Thyroid gland (tissue), 4 donors: ENCODE measurements around the gene PLCB1. TPM values are rescaled to one million over a fixed set of nuclear protein-coding genes. Genes with fewer than 3 reads are reported as not detected.
A peak's percentile ranks its signal among the peaks of the same experiment; 100 is the strongest.

Experiments
- DNase-seq, 2 donors: peaks; one replicate each; pipeline ENCODE4 v3.0.0-alpha.2; 2019
- H3K27ac ChIP-seq, 3 donors: fragments of 200-600 bp; sonication (generic); 1 replicate in 2 of 3; 2 replicates in 1 of 3; pipeline ENCODE4 v1.5.1; 2016 to 2019; ENCODE audit warnings: mild to moderate bottlenecking in 1 of 3, moderate library complexity in 1 of 3
- H3K27me3 ChIP-seq: fragments of 200-600 bp; sonication (generic); one replicate; pipeline ENCODE4 v1.5.1; 2019
- H3K36me3 ChIP-seq, 2 donors: fragments of 200-600 bp; sonication (generic); one replicate each; pipeline ENCODE4 v1.5.1; 2016 to 2019
- H3K4me1 ChIP-seq, 2 donors: fragments of 200-600 bp; sonication (generic); one replicate each; pipeline ENCODE4 v1.5.1; 2017 to 2019
- H3K4me3 ChIP-seq, 3 donors: fragments of 200-600 bp; sonication (generic); replicated peaks in 1 of 3; 1 replicate in 2 of 3; 2 replicates in 1 of 3; pipeline ENCODE4 v1.5.1; 2016; ENCODE audit warnings: mild to moderate bottlenecking in 1 of 3
- H3K9me3 ChIP-seq: fragments of 200-600 bp; sonication (generic); one replicate; pipeline ENCODE4 v1.5.1; 2017
- POLR2A ChIP-seq, 2 donors: fragments of 450-650 bp; IDR thresholded peaks; one replicate each; pipeline ENCODE4 v1.6.1; 2017; ENCODE audit warnings: antibody characterized with exemption in 2 of 2, mild to moderate bottlenecking in 2 of 2, moderate library complexity in 1 of 2
- WGBS, 2 donors: methylation state at CpG; one replicate each; pipeline ENCODE4 v1.1.5; 2017; 5-methylcytosine and 5-hydroxymethylcytosine counted together
- intact Hi-C: fragments of 100-400 bp; cut with DNase I; formaldehyde crosslinking; loops from one replicate; pipeline ENCODE4 v1.15.1; 2023
- total RNA-seq, 4 donors: library from RNA; depleted of rRNA; stranded (reverse); fragments of >200 nt; gene quantifications; one replicate each; pipeline ENCODE4 v1.2.3, GENCODE V29; 2016
- TF ChIP-seq, protein P1 (sequence below), 6 experiments: fragments of 200-600 bp in 3 of 6; fragments of 450-650 bp in 3 of 6; sonication (generic) in 3 of 6; IDR thresholded peaks; one replicate each; pipeline ENCODE4 v1.5.1; 2016 to 2019; ENCODE audit warnings: antibody characterized with exemption in 6 of 6, mild to moderate bottlenecking in 2 of 6, inconsistent platforms in 1 of 6, moderate library complexity in 1 of 6

The PLCB1 gene
- total RNA-seq, 4 donors from 2014 or later, result 7.3 to 14.1 (median 11.0) TPM

DNA sequence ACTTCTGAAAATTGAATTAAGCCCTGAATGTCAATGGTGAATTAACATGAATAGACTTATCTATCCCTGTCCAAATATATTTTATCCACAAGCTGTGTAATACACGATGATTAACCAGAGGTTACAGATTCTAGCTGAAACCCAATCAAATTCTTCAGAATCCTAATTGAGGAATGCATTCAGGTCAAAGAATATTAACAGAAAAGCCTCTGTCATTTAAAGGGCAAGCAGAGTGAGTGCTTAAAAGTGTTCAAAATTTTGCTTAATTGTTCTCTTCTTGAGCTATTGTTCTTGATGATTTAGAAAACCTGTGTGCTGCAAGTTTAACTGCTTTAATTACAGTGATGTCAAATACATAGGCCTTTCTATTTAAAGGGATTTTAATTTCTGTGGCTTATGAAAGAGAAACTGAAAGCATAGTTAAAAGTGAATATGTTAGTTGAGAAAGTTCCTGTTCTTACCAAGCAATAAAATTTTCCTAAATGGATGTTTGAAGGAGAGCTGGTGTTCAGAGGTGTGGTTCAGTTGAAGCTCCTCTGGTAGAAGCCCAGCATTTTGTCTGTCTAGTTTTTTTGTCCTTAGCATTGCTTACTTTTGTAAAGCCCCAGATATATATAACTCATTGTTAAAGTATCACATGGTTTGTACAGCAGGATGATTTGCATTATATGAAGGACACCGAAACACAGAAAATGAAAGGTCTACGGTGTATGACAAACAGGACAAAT, 470.5 kb downstream of the PLCB1 start:
- no peak for DNase-seq
- Histone ChIP-seq H3K27ac (peak overlapping the region in 2 of 3 donors; percentile 13 to 29), H3K4me3 (no peak overlapping the region), H3K27me3 (no peaks in the 10 kb centered on the region), H3K4me1 (no peaks in the 10 kb centered on the region), H3K9me3 (no peaks in the 10 kb centered on the region), H3K36me3 (no peaks in the 10 kb centered on the region)
- intact Hi-C loops, result no loop called here
- TF ChIP-seq POLR2A (IDR thresholded peaks at IDR 0.05), result no peak
- TF ChIP-seq, protein P1, sequence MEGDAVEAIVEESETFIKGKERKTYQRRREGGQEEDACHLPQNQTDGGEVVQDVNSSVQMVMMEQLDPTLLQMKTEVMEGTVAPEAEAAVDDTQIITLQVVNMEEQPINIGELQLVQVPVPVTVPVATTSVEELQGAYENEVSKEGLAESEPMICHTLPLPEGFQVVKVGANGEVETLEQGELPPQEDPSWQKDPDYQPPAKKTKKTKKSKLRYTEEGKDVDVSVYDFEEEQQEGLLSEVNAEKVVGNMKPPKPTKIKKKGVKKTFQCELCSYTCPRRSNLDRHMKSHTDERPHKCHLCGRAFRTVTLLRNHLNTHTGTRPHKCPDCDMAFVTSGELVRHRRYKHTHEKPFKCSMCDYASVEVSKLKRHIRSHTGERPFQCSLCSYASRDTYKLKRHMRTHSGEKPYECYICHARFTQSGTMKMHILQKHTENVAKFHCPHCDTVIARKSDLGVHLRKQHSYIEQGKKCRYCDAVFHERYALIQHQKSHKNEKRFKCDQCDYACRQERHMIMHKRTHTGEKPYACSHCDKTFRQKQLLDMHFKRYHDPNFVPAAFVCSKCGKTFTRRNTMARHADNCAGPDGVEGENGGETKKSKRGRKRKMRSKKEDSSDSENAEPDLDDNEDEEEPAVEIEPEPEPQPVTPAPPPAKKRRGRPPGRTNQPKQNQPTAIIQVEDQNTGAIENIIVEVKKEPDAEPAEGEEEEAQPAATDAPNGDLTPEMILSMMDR (IDR thresholded peaks at IDR 0.05), result no peak
- 75 to 76% methylated on average over 3 of the region's 3 CpGs for WGBS, 2 donors

DNA sequence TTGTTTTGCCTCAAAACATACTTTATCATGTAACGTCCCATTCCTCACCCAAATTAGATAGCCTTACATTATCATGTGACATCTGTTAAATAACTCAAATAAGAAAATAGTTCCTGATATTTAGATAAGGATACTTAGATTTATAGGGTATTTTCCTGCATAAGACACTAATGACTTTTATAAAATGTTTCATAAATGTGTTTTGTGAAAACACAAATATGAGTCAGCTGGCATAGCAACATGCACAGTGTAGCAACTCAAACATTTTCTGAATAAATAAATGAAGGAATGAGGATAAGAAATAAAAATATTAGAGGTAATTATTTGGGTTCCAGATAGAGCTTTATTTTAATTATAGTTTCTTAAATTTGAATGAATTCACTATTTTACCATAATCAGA, 476.4 kb downstream of the PLCB1 start:
- Histone ChIP-seq H3K9me3 (no peaks in the 10 kb centered on the region), H3K36me3 (no peaks in the 10 kb centered on the region), H3K4me1 (no peaks in the 10 kb centered on the region), H3K27me3 (no peaks in the 10 kb centered on the region), H3K27ac (no peak overlapping the region), H3K4me3 (no peak overlapping the region)
- 84 to 98% methylated on average over 1 of the region's 1 CpG for WGBS, 2 donors
- intact Hi-C loops, result no loop called here
- TF ChIP-seq, protein P1 (IDR thresholded peaks at IDR 0.05), result no peak
- TF ChIP-seq POLR2A (IDR thresholded peaks at IDR 0.05), result no peak
- no peak for DNase-seq

DNA sequence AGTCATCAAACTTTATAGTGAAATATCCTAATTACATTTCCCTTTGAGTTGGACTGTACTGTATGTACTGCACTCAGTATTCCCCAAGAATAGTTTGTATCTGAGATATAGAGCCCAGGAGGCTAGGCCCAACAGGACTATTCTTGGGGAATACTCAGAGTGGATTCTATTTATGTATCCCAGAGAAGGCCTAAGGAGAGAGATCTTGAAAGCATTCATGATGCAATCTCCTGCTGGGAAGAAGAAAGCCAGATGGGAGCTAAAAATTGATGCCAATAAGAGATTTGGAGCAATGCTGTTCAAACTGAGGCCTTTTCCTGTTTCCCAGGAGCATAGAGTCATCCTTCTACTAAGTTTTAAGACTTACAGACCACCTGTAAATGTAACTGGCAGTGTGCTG, 484.7 kb downstream of the PLCB1 start:
- TF ChIP-seq, protein P1 (IDR thresholded peaks at IDR 0.05), result no peak
- no peak for TF ChIP-seq POLR2A (IDR thresholded peaks at IDR 0.05)
- Histone ChIP-seq H3K27me3 (no peaks in the 10 kb centered on the region), H3K9me3 (no peaks in the 10 kb centered on the region), H3K4me3 (no peak overlapping the region), H3K4me1 (no peaks in the 10 kb centered on the region), H3K36me3 (no peaks in the 10 kb centered on the region), H3K27ac (no peak overlapping the region)
- no peak for DNase-seq
- intact Hi-C loops, result no loop called here

DNA sequence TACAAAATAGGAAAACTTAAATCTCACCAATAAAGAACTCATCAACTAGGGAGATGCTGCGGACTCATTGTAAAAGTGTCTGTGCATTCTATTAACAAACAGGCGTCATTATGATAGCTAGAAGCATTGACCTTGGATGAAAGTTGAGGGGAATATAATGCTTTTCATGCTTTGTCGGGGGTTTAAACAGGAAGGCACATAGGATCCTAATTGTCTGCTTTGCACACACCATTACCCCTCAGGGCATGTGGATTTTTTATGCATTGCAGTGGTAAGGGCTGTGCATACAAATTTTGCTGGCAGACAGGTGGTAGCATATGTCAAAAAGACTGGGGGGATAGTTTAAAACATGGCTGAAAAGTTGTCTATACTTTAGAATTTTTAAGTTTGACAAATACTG, 488.9 kb downstream of the PLCB1 start:
- no peak for DNase-seq
- intact Hi-C loops, result no loop called here

DNA sequence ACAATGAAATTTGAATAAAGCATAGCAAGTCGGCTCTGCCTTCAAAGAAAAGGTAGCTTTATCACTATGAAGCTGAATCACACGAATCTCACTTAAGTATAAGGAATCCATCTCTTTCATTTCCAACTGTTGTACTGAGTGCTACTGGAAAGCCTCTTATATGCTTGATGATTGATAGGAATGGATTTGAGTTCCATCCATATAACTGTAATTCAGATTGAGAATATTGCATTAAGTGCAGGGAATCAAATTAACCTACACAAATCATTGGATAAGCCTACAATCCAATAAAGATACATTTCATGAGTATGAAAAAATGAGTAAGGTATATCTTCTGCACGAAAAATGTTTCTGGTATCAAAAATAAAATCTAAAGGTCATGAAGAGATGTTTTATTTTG, 492.0 kb downstream of the PLCB1 start:
- WGBS, 2 donors, result 93 to 95% methylated on average over 3 of the region's 3 CpGs
- DNase-seq, result no peak
- TF ChIP-seq, protein P1 (IDR thresholded peaks at IDR 0.05), result no peak
- TF ChIP-seq POLR2A (IDR thresholded peaks at IDR 0.05), result no peak
- no peaks in the 10 kb centered on the region for H3K36me3 ChIP-seq
- intact Hi-C loops, result no loop called here
- no peaks in the 10 kb centered on the region for H3K27me3 ChIP-seq
- no peak overlapping the region for H3K27ac ChIP-seq
- no peaks in the 10 kb centered on the region for H3K9me3 ChIP-seq
- no peak overlapping the region for H3K4me3 ChIP-seq
- H3K4me1 ChIP-seq, result no peaks in the 10 kb centered on the region

More for the DNA sequence above, 488.9 kb downstream of the PLCB1 start:
- no peaks in the 10 kb centered on the region for H3K9me3 ChIP-seq
- no peaks in the 10 kb centered on the region for H3K4me1 ChIP-seq
- no peak overlapping the region for H3K4me3 ChIP-seq
- no peaks in the 10 kb centered on the region for H3K27me3 ChIP-seq
- no peak overlapping the region for H3K27ac ChIP-seq
- no peak for TF ChIP-seq POLR2A (IDR thresholded peaks at IDR 0.05)
- TF ChIP-seq, protein P1 (IDR thresholded peaks at IDR 0.05), result no peak
- H3K36me3 ChIP-seq, result no peaks in the 10 kb centered on the region
- 71 to 85% methylated on average over 3 of the region's 3 CpGs for WGBS, 2 donors
